NB4 (cell line): ENCODE results near the gene APP.
A peak's percentile ranks its signal among the peaks of the same experiment; 100 is the strongest.

Experiments
- DNase-seq: peaks from one replicate; pipeline ENCODE4 v3.0.0; 2010; ENCODE audit warnings: low read depth
- H3K4me3 ChIP-seq: one replicate; pipeline ENCODE4 v1.5.1; 2011; ENCODE audit warnings: mild to moderate bottlenecking, low read depth, low read length, moderate library complexity
- MYC ChIP-seq: IDR thresholded peaks from 2 replicates; pipeline ENCODE4 v1.6.1; 2011; ENCODE audit warnings: low read depth, low read length
- POLR2A ChIP-seq: IDR thresholded peaks from 2 replicates; pipeline ENCODE4 v1.6.1; 2011; ENCODE audit warnings: mild to moderate bottlenecking; ENCODE audit not compliant: insufficient read length; ENCODE audit errors: extremely low read depth
- TF ChIP-seq, protein P1 (sequence below): IDR thresholded peaks from 2 replicates; pipeline ENCODE4 v1.6.1; 2011; ENCODE audit warnings: low read depth, low read length
- TF ChIP-seq, protein P2 (sequence below): IDR thresholded peaks from one replicate; pipeline ENCODE4 v1.5.1; 2012; ENCODE audit warnings: low read depth, low read length

Gene APP

DNA sequence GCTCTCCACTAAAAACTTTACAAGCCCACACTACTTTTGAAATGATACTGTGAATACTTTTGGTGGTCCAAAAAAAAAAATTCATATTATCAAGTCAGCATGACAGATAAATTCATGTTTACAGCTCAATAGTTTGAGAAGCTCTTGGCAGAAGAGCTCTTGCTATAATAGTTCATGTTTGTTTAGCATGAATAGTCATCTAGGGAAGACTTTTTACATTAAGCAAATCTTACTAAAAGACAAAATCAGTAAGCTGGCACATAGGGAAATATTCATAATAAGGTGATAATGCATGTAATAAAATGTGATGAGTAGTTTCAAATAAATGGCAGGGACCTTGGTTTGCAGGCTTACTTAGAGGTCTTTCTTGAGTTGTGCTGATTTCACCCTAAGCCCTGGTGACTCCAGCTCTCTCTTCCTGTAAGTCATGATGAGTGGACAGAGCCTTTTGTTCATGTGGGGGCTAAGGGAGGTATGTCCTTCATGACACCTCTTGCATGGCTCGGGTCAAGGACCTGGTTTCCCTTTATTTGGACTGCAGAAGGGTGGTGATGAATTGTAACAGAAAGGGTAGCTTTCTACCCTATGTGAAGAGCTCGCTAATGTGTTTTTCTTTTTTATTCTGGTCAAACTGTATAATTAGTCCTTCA, 269.1 kb downstream of the APP start:
- TF ChIP-seq, protein P1, sequence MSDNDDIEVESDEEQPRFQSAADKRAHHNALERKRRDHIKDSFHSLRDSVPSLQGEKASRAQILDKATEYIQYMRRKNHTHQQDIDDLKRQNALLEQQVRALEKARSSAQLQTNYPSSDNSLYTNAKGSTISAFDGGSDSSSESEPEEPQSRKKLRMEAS: no peak
- TF ChIP-seq, protein P2, sequence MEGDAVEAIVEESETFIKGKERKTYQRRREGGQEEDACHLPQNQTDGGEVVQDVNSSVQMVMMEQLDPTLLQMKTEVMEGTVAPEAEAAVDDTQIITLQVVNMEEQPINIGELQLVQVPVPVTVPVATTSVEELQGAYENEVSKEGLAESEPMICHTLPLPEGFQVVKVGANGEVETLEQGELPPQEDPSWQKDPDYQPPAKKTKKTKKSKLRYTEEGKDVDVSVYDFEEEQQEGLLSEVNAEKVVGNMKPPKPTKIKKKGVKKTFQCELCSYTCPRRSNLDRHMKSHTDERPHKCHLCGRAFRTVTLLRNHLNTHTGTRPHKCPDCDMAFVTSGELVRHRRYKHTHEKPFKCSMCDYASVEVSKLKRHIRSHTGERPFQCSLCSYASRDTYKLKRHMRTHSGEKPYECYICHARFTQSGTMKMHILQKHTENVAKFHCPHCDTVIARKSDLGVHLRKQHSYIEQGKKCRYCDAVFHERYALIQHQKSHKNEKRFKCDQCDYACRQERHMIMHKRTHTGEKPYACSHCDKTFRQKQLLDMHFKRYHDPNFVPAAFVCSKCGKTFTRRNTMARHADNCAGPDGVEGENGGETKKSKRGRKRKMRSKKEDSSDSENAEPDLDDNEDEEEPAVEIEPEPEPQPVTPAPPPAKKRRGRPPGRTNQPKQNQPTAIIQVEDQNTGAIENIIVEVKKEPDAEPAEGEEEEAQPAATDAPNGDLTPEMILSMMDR: no peak
- TF ChIP-seq POLR2A (no peak), MYC (no peak)
- no peak for DNase-seq

DNA sequence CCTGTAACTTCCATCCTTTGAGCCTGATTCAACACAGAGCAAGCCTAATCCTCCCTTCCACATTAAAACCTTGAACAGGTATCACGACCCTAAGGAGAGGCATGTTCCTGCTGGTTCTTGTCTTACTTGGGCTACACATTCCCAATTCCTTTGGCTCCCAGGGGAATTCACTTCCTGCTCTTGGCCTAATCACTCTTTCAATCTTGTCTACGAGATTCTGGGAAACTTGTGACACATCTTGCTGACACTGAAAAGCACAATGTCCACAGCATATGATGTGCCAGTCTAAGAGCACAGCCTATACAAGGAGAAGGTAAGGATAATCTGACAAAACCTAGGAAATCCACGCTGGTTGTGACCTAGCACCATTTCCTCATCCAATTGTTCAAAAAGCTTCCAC, 271.9 kb downstream of the APP start:
- no peak overlapping the region for H3K4me3 ChIP-seq
- TF ChIP-seq, protein P1: no peak
- TF ChIP-seq, protein P2: no peak
- TF ChIP-seq POLR2A: no peak
- TF ChIP-seq MYC: no peak
- no peak for DNase-seq

More for the DNA sequence above, 269.1 kb downstream of the APP start:
- no peak overlapping the region for H3K4me3 ChIP-seq

DNA sequence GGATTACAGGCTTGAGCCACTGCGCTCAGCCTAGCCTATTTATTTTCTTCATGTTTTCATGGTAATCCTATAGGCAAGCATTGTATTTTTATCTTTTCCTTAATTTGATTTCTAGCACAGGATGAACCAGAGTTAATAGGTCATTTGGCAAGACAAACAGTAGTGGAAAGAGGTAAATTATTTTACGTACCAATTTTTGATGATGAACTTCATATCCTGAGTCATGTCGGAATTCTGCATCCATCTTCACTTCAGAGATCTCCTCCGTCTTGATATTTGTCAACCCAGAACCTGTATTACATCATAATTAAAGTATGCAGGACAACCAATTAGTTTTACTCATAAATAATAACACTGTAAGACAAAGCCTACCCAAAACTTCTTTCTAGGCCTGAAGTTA, 273.2 kb downstream of the APP start:
- DNase-seq: no peak
- TF ChIP-seq, protein P2: no peak
- TF ChIP-seq, protein P1: no peak
- no peak for TF ChIP-seq MYC
- no peak for TF ChIP-seq POLR2A
- H3K4me3 ChIP-seq: no peak overlapping the region

DNA sequence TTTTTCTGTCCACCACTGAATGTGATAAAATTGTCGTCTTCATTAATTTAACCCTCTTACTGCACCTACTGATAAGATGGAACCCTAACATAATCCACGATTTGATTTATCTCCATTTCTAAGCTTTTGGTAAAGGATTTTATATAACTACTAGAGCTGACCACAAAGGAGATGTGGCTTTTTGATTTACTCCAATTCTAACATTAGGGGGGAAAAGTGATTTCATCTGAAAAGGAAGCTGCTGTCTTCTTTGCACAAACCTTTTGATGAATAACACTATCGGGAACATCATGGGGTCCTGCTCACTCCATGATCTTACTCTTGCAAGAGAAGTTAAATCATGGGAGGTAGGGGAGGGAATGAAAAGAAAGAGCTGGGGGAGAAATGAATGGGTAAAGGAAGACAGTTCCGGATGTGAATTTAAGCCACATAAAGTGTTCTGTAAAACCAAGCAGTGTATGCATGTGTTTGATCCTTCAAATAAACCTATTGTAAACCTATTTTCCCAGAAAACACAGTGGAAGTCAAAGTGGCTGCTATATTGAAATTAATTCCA, 274.0 kb downstream of the APP start:
- H3K4me3 ChIP-seq: no peak overlapping the region
- TF ChIP-seq, protein P1: no peak
- TF ChIP-seq MYC (no peak), POLR2A (no peak)
- TF ChIP-seq, protein P2: no peak
- no peak for DNase-seq

DNA sequence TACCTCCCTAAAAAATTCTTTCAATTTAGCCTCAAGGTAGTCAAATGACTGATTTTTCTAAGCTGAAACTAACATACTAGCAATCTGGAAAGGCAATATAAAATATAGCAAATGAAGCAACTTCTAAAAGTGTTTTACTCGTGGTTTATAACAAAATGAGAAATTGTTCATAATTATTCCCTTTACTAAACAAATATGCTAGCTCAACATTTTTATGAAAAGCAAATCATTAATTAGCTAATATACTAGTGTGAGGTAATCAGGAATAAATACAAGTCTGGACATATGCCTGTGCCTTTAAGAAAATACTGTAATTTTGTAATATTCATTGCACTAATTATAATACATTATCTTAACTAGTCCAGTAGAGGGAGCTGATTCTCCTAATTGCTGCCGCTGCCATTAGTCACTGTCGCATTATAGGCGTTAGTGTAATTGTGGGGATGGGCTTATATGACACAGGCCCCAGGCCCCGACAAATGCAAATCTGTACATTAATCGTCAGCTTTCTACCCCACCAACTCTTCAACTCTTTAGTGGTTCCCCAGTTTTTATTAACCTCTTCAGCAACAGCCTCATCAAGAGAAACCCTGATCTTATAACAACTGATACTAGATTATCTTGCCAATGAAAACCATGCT, 274.9 kb downstream of the APP start:
- peak; percentile 28 for DNase-seq
- no peak for TF ChIP-seq MYC
- TF ChIP-seq, protein P1: no peak
- TF ChIP-seq POLR2A: no peak
- no peak overlapping the region for H3K4me3 ChIP-seq

DNA sequence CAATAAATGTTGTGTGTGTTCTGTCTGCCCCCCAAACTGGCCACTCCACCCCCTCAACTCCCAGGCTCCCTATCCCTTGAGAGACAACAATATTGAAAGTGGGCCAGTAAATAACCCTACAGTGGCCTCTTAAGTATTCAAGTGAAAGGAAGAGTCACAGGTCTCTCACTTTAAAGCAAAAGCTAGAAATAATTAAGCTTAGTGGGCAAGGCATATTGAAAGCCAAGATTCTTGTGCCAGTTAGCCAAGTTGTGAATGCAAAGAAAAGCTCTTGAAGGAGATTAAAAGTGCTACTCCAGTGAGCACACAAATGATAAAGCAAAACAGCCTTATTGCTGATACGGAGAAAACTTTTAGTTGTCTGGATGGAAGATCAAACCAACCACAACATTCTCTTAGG, 277.4 kb downstream of the APP start:
- TF ChIP-seq, protein P1: no peak
- no peak for TF ChIP-seq MYC
- TF ChIP-seq, protein P2: no peak
- TF ChIP-seq POLR2A: no peak
- H3K4me3 ChIP-seq: no peak overlapping the region
- no peak for DNase-seq
